ENCODE data around the gene IL17RD.

IL17RD gene

DNA sequence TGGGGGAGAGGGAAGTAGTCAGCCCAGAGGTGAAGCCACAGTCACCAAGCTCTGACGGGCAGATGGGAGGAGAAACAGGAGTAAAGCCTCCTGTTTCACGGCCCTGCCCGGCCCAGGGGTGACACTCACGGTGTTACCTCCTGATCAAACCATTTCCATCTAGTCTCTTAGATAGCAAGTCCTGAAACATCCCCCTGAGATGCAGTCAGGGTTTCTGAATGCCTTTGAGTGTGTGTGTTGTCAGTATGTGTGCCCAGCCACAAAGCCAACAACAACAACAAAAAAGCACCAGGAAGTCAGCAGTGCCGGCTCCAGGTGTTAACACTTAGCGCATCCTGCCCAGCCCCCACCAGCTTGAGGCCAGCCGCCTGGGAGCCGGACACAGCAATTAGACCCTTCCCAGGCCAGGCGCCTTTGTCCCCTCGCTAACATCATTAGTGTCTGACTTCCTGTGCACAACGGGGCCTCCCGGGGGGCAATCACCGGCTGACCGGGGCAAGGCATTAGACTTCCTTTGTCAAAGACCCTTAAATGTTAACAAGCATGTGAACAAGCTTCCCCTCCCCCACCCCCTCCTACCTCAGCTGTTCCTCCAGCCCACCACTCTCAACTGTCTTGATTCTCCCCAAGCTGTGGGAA lies 34.5 kb downstream of the IL17RD start:
- no peak for DNase-seq

DNA sequence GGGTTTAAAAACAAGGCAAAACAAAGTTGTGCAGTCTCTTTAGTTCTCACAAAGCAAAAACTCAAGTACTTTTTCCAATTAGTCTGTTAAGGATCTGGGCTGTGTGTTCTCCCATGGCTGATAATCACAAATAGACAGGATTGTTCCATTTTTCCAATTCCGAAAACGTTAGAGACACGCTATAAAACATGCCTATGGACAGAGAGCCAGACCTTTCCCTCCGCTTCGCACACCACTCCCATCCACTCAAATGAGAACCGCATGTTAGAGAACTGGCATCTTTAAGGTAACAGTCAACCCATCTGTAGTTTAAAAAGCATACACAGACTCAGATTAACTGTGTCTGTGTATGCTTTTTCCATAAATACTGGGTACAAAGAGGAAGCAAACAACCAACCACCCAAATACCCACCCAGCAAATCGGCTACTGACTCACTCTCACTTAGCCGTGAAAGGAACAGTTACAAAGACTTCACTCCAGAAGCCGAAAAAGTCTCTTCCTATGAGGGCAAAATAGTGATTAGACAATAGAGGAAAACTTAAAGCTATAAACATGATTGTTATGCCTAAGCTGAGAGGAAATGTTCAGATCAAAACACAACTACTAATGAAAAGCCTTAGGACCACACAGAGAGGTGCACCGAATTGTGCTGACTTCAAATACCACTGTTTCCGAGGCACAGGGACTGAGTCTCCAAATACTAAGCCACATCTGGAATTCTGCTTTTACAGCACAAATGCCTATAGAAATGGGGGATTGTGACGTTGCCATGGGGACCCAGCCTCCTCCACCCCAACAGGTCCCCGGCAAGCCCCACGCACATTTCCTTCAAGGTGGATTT lies 36.1 kb downstream of the IL17RD start:
- DNase-seq = no peak

GRCh38 chr3:57127891-57128518 lies 37.1 kb downstream of the IL17RD start:
- DNase-seq = no peak

DNA sequence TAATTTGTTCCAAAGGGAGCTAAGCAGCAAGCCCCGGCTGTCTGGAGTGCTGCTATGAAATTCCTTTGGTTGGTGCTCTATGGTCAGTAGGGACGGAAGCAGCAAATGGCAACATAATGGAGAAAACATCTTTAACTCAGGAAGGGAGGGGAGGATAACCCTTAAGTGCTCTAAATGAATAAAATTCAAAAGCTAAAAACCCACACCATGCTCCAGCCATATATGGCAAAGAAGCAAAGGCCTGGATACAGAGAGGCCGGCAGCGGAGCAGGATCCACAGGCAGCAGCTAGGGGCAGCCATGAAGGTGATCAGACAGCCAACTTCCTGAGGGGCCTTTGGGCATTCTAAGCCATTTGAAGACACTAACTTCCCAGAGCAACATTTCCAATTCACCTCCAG lies 38.9 kb downstream of the IL17RD start:
- DNase-seq = no peak

- no peak for DNase-seq
Measured at GRCh38 chr3:57120451-57121174, 44.5 kb downstream of the IL17RD start.

- DNase-seq = no peak
Measured at GRCh38 chr3:57120040-57120439, 45.1 kb downstream of the IL17RD start.

- no peak for DNase-seq
Measured at GRCh38 chr3:57118254-57118653, 46.9 kb downstream of the IL17RD start.

- DNase-seq = no peak
Measured at GRCh38 chr3:57116501-57116900, 48.7 kb downstream of the IL17RD start.

DNA sequence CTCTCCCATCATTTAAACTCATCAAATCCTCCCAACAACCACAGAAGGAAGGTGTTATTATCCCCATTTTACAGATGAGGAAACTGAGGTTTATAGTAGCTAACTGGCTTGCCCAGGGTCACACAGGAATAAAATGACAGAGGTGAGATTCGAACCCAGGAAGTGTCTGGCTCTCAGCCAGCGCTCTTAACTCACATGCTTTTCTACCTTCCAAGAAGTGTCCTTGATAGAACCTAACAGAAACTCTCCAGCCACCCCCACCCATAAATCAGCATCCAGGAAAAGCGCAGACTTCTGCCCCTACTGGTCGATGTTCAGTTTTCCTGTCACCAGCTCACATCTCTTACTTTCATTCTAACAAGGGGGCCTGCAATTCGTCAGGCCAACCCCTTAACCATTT lies 52.9 kb downstream of the IL17RD start:
- no peak for DNase-seq

DNA sequence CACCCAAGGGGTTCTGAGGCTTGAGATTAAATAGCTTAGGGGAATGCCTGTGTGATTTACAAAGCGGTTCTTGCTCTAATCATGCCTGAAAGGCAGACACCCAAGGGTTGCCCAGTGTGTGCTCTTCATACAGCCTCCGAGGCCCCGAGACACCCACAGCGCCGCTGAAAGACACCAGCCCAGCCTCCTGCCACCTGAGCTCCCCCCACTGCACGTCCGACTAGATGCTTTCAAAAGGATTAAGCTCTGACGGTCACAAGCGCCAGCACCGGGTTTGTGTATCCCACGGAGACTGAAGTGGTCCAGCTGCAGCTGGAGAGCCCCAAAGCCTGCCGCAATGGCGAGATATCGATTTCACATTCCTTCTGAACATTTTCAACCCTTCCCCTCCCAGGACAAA lies 54.4 kb downstream of the IL17RD start:
- DNase-seq = no peak

DNA sequence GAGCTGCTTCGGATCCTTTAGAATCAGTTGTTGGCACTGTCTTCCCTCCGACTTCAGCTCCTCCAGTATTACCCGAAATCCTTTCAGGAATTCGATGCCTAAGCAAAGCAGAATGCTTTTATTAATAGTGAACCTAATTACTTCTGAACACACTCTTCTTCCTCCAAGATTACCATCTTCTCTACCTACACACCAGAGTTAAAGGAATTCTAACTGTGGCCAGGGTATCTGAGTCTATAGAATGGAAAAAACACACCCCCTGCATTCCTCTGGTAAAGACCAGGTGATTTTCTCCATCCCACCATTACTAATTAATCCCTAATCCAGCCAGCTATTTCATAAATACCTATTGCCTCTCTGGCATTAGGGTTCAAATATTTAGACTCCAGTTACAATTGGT lies 54.9 kb downstream of the IL17RD start:
- DNase-seq = no peak

GRCh38 chr3:57109437-57110199 lies 55.5 kb downstream of the IL17RD start:
- no peak for DNase-seq

- DNase-seq = no peak
Measured at GRCh38 chr3:57108684-57109083, 56.5 kb downstream of the IL17RD start.

DNA sequence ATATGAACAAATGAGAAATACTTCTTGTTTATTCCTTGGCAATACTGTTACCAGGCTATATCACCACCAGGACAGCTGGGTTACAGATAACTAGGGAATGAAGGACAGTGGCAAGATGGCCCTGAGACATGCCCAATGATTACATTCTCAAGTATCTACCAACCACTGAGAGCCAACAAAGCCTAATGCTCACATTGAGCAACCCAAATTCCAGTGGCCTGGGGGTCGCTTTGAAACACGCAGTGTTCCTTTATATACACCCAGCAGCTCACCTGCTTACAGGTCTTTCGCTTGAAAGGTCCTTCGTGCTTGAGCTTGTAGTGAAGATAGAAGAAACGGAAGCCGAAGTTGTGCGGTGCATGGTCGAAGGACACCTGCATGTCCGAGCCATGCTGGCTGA lies 59.6 kb downstream of the IL17RD start:
- no peak for DNase-seq

GRCh38 chr3:57100046-57100695 lies 65.0 kb downstream of the IL17RD start:
- peak; percentile 28 to 69 for DNase-seq

DNA sequence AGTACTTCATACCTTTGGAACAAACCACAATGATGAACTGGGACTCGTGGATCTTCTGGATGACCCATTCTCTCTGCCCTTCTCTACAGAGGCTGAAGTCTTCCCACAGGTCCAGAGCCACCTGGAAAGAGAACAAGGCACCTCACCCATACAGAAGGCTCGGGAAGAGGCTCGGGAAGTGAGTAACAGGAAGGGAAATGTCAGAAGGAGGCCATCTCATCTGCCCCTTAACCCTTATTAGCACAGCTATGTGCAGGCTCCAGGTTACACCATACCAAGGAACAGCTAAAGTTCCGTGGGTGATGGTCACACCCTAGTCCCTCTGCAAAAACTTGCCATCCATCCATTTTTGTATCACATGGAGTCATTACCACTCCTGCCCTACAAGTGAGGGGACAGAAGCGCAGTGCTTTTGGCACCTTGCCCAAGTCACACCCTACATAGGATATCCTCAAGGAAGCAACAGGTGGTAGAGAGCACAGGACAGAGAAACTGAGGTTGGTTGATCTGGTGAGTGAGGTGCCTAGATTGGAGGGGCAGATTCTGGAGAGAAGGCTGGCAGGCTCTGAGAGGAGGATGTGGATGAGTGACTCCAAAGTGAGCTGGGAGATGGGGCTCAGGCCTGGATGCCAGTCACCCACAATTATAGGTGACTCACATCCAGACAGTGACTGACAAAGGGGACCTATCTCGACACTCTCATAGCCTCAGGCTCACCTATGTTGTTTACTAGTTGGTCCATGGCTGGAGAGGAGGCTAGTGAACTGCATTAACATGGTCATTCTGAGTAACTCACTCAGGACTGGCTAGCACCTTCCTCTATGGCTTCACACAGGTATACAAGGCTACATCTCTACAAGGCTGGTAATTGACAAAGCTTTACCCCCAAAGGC lies 66.5 kb downstream of the IL17RD start:
- DNase-seq = no peak

GRCh38 chr3:57097536-57097935 lies 67.6 kb downstream of the IL17RD start:
- no peak for DNase-seq

- DNase-seq = no peak
Measured at GRCh38 chr3:57095363-57095762, 69.8 kb downstream of the IL17RD start.

DNA sequence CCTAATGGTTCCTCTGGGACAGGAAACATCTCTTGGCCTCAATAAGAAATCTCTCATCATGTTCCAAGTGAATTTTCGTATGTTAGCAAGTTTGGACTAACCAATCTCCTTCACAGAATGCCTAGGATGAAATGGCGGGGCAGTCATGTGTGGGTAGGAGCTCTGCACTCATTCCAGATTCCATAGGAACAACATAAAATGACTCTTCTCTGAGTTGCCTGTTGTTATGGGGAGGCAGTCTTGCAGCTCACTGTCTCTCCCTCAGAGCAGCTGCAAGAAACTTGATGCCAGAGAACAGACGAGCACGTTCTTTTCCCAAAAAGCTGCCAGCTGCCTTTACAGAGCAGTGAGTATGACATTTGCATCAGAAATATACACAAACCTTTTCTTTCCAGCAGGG lies 70.6 kb downstream of the IL17RD start:
- no peak for DNase-seq

- DNase-seq = no peak
Measured at GRCh38 chr3:57093971-57094535, 71.1 kb downstream of the IL17RD start.

DNA sequence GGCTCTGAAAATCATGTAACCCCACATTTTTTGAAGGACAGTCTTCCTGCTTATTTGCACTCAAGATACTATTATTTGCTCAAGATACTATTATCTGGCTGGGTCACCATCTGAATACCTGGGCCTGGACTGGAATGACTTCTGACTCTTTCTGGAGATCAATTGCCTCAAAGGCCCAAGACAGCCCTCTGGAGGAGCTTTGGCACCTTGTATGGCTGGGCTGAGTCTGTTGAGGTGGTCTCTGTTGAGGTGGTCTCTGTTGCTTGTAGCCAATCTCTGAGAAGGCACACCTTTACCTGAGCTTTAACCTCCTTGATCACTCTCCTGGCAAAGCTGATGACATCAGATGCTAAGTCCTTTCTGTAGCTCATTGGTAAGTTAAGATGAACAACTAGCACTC lies 71.7 kb downstream of the IL17RD start:
- DNase-seq = no peak

All from NCI-H446 (cell line).